T-helper 1 cell (primary cell): ENCODE measurements around the gene CAPN13.

Experiments
- DNase-seq, 5 donors: peaks; one replicate each; pipeline ENCODE4 v3.0.0-alpha.2; 2012 to 2020

Gene CAPN13

DNA sequence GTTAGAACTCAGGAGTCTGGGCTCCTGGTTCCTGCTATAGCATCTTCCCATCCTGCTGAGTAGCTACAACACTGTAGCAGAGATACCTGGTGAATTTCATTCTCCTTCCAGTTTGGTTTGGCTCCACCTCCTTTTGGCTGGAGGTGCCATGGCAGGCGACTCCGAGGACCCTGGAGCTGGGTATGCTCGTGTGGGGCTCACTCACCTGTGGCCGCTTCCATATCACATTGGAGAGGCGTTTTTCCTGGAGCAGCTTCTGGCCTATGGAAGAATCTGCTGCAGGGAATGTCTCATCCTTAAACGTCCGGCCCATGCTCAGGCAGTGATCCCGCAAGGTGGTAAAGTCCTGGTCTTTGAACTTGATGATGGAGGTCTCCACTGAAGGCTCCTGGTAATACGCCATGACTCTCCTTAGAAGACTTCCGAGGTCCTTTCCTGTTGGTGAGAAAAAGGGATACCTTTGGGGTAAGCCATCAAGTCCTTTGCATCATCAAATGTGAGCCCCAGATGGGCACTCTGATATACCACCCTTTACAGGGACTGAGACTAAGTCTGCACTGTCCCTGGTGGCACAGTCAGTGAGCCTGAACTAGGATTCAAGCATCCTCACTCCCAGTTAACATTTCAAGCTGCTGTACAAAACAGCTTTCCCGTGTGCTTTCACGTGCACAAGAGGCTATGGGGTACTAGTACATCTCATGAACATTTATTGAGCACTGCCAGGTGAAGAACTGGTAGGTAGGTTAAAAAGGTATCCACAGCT, 20.1 kb downstream of the CAPN13 start:
- no peak for DNase-seq

DNA sequence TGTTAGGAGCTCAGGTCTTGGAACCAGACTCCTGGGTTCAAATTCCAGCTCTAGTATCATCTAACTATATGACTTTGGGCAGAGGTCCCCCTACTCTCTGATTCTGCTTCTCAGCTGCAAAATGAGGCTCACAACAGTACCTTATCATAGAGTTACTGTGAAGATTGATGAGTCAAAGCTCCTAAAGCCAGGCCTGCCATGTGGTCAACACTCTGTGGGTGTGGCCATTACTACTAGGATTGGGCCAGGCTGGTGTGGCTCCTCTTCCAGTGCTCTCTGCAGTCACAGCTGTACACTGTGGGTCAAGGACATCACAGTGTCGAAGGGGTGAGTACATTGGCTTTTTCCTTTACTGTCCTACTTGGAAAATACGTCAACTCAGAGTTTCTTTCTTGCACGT, 22.6 kb downstream of the CAPN13 start:
- no peak for DNase-seq

- no peak for DNase-seq
Measured at GRCh38 chr2:30781961-30782533, 25.2 kb downstream of the CAPN13 start.

- DNase-seq: no peak
Measured at GRCh38 chr2:30781451-30781850, 25.8 kb downstream of the CAPN13 start.

DNA sequence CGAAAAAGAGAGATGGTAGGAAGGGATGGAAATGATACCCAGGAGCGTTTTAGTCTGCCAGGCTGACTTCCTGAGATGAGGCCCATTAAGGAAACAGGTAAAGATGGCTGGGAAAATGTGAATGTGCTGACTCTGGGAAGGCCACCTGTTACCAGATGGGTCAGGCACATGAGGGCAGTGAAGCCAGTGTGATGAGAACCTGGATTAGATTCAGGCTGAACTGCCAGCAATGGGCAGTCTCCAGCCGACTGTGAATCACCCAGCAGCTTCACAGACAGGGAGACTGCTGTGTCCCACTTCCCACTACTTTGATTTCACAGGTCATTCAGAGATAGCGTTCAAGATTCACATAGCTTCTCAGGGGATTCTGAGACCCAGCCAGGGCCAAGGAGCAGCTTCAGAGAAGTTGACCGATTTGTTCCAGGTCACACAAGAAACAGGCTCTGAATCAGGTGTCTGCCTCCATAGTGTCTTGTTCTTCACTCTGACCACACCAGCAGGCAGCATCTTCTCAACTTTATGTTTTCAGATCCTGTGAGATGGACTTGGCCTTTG, 26.4 kb downstream of the CAPN13 start:
- no peak for DNase-seq

DNA sequence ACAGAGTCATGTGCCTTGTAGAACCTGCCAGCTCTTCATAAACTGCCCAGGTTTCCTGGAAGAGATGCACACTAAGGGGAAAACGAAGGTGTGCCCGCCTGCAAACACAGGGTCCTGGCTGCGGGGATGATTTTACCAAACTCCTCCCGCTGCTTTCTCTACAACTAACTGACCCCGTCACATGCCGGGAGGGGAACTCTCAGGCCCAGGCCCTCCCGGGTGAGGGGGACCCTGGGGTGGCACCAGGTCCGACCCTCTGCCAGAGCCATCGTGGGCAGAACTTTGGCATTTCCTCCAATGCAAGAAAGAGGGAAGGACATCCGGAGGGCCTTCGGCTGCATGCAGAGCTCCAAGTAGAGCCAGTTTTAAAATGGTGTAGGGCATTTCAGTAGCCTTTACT, 28.6 kb downstream of the CAPN13 start:
- no peak for DNase-seq

DNA sequence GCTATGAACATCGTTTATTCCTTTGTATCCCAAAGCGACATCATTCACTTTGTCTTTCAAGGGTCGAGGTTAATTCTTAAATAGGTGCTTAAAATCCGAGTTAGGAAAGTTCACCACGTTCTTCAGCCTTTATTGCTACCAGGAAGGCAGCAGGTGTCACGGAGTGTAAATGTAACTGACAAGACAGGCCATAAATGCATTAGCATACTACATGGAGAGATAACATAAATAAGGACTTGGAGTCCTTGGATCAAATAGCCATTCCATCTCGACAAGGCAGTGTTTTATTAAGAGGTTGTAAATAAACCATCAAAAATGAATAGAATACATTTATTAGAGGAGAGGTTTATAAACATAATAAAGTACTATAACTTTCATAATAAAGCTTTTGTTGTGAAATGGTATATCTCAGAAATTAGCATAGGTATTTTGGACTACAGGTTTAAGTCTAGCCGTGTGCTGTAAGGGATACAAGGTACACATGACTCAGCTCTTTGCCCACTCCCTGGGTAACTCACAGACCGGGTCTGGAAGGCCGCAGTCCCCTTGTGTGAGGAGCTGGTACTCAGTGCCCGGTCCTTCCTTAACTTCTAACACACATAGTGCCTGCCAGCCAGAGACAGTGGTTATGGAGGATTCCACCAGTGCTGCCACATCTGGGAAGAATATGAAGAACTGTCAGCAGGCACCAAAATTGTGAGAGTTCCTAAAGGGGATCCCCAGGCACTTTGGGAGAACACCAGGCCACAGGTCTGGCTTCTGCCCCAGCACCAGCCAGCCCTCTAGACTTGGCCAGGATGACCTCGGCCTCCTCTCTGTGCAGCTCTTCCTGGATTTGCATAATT, 29.4 kb downstream of the CAPN13 start:
- no peak for DNase-seq

DNA sequence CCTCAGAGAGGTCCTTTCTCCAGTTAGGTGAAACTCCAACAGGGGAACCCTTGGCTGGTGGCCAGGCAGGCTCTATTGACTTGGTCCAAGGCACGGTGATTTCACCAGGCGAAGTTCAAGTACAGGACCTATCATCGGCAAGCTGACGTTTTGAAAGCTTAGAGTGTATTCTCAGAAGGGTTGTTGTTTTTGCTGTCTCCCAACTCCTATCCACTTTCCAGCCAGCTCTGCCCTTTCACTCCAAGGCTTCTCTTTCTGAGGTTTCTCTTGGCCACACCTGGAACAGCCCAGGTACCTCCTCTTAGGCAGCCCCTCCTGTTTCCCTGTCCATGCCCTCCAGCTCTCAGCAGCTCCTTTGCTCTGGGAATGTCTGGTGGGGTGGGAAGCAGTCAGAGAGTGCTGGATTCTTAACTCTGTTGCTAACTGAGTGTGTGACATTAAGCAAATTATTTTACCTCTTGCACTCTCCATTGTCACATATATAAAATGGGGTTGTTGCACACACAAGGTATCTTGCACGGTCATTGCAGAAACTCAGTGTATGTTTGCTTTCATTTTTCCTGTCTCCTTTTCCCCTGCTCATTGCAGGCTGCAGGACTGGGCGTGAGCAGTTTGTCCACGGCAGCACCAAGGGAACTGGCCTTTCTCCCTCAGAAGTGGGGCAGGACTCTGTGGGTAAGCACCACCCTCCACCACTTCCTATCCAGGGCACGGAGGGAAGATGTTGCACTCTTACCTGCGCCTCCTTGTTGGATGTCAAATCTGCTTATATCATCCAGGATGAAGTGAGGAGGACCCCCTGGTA, 30.2 kb downstream of the CAPN13 start:
- DNase-seq: no peak

DNA sequence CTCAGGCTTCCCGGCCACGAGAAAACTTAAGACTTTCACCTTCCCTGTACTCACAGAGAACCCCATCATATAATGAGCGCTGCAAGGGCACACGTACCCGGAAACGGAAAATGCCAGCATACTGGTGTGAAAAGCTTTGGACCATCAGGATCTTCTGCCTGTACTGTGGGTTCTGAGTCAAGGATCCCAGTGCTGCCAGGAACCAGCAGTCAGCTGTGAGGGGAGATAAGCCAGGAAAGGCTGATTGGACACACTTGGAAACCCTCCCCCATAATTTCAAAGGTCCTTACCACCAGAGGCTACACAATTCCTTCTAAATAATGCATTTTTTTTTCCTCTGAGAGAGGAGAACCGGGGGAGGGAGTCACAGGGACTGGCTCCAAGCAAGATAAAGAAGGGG, 31.4 kb downstream of the CAPN13 start:
- no peak for DNase-seq

- no peak for DNase-seq
Measured at GRCh38 chr2:30772021-30772705, 35.1 kb downstream of the CAPN13 start.

GRCh38 chr2:30770816-30771576, 36.2 kb downstream of the CAPN13 start:
- DNase-seq: no peak

GRCh38 chr2:30769891-30770462, 37.3 kb downstream of the CAPN13 start:
- DNase-seq: no peak

DNA sequence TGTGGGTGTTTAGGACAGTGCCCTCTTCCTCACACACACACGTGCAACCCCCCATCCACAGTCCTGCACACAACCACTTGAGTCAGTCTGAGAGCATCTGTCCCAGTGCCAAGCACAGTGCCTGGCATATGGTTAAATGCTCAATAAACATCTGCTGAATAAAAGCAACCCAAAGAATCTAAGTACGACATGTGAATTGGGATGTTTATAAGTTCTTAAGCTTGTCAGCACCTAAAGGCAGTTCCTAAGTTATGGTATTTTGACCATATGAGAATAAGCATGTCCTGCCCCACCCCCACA, 37.8 kb downstream of the CAPN13 start:
- no peak for DNase-seq

DNA sequence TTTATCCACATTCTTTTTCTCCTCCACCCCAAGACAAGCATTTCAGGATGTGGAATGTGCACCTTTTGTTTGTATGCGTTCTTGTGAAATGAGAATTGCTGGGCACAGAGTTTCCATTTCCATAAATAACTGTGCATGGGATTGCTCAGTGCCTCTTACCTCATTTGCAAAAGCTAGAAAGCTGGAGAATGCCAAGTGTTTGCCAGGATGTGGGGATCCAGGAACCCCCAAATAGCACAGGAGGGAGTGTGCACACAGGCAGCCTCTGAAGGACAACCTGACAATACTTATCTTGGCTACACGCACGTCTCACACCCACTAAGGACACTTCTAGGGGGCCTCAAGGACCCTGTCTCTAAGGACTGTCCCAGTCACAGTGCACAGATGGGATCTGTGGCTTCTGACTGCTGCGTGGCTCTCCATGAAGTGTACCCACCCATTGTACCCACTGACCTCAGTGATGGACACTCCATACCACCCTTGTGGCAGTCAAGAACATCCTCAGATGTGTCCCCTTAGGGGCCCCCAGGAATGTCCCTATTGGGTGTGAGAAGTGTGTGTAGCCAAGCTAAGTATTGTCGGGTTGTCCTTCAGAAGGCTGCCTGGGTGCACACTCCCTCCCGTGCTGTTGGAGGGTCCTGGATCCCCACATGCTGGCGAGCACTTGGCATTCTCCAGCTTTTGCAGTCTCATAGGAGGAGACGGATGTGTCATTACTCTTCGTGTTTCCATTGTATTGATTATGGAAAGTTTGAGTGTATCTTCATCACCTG, 38.4 kb downstream of the CAPN13 start:
- no peak for DNase-seq

- DNase-seq: no peak
Measured at GRCh38 chr2:30768036-30768686, 39.1 kb downstream of the CAPN13 start.

DNA sequence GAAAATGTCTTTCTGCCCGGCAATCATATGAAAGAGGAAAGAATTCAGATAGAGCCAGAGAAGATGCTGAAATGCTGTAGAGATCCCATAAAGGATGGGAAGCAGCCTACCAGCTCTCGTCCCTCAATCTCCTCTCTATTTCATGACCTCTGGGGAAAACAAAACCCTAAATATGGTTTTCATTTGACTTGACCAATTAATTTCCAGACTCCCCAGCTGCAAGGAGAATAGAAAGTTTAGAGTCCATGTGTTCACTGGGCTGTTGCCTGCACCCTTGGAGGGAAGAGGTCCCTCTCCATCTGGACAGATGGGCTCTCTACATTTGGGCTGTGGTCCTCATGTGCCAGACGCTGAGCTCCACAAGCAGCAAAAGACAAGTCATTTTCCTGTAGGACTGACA, 40.6 kb downstream of the CAPN13 start:
- no peak for DNase-seq

GRCh38 chr2:30765876-30766470, 41.3 kb downstream of the CAPN13 start:
- DNase-seq: no peak

- no peak for DNase-seq
Measured at GRCh38 chr2:30765191-30765590, 42.1 kb downstream of the CAPN13 start.
